HL-60 (cell line): Measurements from ENCODE around the gene M1AP.

Source experiments
- CTCF ChIP-seq: IDR thresholded peaks from one replicate; pipeline ENCODE4 v1.5.1; 2011; ENCODE audit warnings: low read length, control low read depth, inconsistent platforms; ENCODE audit not compliant: insufficient read depth
- POLR2AphosphoS5 ChIP-seq: IDR thresholded peaks from 2 replicates; pipeline ENCODE4 v1.6.1; 2012; ENCODE audit warnings: low read depth

DNA sequence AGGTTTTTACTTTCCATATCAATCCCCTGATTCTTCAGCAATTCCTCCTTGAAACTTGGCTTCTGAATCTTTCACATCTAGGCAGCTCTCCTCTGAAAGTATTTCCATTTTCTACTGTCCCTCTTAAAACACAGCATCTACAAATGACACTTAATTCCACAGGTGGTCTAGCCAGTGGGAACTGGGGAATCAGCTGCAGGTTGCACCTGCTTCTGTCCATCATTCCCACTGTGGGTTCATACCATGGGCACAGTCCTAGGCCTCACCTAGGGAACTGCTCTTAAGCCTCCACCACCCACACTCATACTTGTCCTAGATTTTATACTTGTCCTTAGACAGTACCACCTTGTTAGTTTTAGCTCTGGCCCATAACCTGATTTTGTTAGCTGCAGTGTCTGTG is 96.6 kb downstream of the M1AP start:
- TF ChIP-seq CTCF = no peak
- TF ChIP-seq POLR2AphosphoS5 = no peak
